Suprapubic skin (tissue), 4 donors: Measurements from ENCODE around the gene PHYH.
"Not testable (repeated sequence)": the region's sequence is repeated elsewhere in the genome, so short reads cannot be mapped to it uniquely, and the experiment has no call there.

Experiments used
- EP300 ChIP-seq: sonication (generic); formaldehyde crosslinking; IDR thresholded peaks from one replicate; pipeline ENCODE4 v1.6.1; 2017; ENCODE audit warnings: antibody characterized with exemption
- POLR2A ChIP-seq, 2 donors: fragments of 450-650 bp; IDR thresholded peaks; one replicate each; pipeline ENCODE4 v1.6.1; 2017; ENCODE audit warnings: antibody characterized with exemption in 2 of 2, mild to moderate bottlenecking in 2 of 2, moderate library complexity in 2 of 2
- POLR2AphosphoS5 ChIP-seq, 3 donors: sonication (generic); formaldehyde crosslinking; IDR thresholded peaks; one replicate each; pipeline ENCODE4 v1.6.1; 2017; ENCODE audit warnings: antibody characterized with exemption in 3 of 3
- TF ChIP-seq, protein P1 (sequence below), 2 donors: fragments of 200-600 bp in 1 of 2; fragments of 450-650 bp in 1 of 2; sonication (generic) in 1 of 2; IDR thresholded peaks; one replicate each; pipeline ENCODE4 v1.5.1; 2016 to 2019; ENCODE audit warnings: antibody characterized with exemption in 2 of 2, mild to moderate bottlenecking in 1 of 2, moderate library complexity in 1 of 2

DNA sequence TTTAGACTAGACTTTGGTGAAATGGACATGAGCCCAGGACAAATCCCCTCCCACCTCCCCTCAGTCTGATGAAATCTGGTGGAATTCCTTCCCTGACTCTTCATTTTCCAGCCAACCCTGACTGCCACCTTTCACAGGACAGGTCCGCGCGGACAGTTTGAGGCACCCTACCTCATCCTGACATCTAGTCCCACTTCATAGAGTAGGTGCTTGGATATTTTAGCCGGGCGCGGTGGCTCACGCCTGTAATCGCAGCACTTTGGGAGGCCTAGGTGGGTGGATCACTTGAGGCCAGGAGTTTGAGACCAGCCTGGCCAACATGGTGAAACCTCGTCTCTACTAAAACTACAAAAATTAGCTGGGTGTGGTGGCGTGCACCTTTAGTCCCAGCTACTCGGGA, 23.7 kb downstream of the PHYH start:
- not testable (repeated sequence) for TF ChIP-seq POLR2A (IDR thresholded peaks at IDR 0.05); EP300; POLR2AphosphoS5 (IDR thresholded peaks at IDR 0.05)
- TF ChIP-seq, protein P1, sequence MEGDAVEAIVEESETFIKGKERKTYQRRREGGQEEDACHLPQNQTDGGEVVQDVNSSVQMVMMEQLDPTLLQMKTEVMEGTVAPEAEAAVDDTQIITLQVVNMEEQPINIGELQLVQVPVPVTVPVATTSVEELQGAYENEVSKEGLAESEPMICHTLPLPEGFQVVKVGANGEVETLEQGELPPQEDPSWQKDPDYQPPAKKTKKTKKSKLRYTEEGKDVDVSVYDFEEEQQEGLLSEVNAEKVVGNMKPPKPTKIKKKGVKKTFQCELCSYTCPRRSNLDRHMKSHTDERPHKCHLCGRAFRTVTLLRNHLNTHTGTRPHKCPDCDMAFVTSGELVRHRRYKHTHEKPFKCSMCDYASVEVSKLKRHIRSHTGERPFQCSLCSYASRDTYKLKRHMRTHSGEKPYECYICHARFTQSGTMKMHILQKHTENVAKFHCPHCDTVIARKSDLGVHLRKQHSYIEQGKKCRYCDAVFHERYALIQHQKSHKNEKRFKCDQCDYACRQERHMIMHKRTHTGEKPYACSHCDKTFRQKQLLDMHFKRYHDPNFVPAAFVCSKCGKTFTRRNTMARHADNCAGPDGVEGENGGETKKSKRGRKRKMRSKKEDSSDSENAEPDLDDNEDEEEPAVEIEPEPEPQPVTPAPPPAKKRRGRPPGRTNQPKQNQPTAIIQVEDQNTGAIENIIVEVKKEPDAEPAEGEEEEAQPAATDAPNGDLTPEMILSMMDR (IDR thresholded peaks at IDR 0.05) = not testable (repeated sequence)
